Measurements from ENCODE around the gene DVL1. TPM values are rescaled to one million over a fixed set of nuclear protein-coding genes. Genes with fewer than 3 reads are reported as not detected.

DVL1 gene
- total and polyA plus RNA-seq, 8 donors, result 41.3 to 229 (median 72.2) TPM

DNA sequence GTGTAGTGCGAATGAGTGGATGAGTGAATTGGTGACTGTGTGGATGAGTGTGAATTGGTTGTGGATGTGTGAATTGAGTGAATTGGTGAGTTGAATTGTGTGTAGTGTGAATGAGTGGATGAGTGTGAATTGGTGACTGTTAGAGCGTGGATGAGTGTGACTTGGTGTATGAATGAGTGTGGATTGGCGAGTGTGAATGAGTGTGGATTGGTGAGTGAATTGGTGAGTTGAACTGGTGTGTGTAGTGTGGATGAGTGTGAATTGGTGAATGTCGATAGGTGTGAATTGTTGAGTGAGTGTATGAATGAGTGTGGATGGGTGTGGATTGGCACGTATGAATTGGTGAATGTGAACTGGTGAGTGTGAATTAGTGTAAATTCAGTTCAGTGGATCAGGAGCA is 18.1 kb upstream of the DVL1 start:
- no peak overlapping the region for H3K27ac ChIP-seq
- no peak overlapping the region for H3K4me3 ChIP-seq
- H3K9me3 ChIP-seq, result no peaks in the 10 kb centered on the region
- TF ChIP-seq POLR2AphosphoS5 (IDR thresholded peaks at IDR 0.05) (no peak), POLR2A (IDR thresholded peaks at IDR 0.05) (no peak), EP300 (IDR thresholded peaks at IDR 0.05) (no peak)
- TF ChIP-seq, protein P1, sequence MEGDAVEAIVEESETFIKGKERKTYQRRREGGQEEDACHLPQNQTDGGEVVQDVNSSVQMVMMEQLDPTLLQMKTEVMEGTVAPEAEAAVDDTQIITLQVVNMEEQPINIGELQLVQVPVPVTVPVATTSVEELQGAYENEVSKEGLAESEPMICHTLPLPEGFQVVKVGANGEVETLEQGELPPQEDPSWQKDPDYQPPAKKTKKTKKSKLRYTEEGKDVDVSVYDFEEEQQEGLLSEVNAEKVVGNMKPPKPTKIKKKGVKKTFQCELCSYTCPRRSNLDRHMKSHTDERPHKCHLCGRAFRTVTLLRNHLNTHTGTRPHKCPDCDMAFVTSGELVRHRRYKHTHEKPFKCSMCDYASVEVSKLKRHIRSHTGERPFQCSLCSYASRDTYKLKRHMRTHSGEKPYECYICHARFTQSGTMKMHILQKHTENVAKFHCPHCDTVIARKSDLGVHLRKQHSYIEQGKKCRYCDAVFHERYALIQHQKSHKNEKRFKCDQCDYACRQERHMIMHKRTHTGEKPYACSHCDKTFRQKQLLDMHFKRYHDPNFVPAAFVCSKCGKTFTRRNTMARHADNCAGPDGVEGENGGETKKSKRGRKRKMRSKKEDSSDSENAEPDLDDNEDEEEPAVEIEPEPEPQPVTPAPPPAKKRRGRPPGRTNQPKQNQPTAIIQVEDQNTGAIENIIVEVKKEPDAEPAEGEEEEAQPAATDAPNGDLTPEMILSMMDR (IDR thresholded peaks at IDR 0.05), result no peak
- H3K27me3 ChIP-seq, result no peaks in the 10 kb centered on the region
- H3K4me1 ChIP-seq, result peaks cover 9 to 14% (median 11%) of the 10 kb centered on the region in 4 donors
- no peak for DNase-seq
- intact Hi-C loops (cut with DNase I; ENCODE audit: low total_unique reads), result no loop called here
- 92 to 99% (median 96%) methylated on average over 5 of the region's 5 CpGs for WGBS, 5 donors
- H3K36me3 ChIP-seq, result peaks cover 0 to 6% (median under 1%) of the 10 kb centered on the region in 4 donors

DNA sequence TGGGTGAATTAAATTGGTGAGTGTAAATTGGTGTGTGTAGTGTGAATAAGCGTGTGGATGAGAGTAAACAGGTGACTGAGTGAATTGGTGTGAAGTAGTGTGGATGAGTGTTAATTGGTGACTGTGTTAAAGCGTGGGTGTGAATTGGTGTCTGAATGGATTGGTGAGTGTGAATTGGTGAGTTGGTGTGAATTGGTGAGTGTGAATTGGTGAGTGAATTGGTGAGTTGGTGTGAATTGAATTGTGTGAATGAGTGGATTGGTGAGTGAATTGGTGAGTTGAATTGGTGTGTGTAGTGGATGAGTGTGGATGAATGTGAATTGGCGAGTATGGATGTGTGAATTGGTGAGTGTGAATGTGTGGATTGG is 17.5 kb upstream of the DVL1 start:
- DNase-seq, result no peak
- H3K27me3 ChIP-seq, result no peaks in the 10 kb centered on the region
- peaks cover 0 to 4% (median 0%) of the 10 kb centered on the region in 4 donors for H3K36me3 ChIP-seq
- intact Hi-C loops (cut with DNase I; ENCODE audit: low total_unique reads), result no loop called here
- H3K4me1 ChIP-seq, result peaks cover 3 to 10% (median 7%) of the 10 kb centered on the region in 4 donors
- no peak overlapping the region for H3K4me3 ChIP-seq
- H3K9me3 ChIP-seq, result no peaks in the 10 kb centered on the region
- TF ChIP-seq, protein P1 (IDR thresholded peaks at IDR 0.05), result no peak
- TF ChIP-seq POLR2A (IDR thresholded peaks at IDR 0.05), result no peak
- no peak for TF ChIP-seq POLR2AphosphoS5 (IDR thresholded peaks at IDR 0.05)
- TF ChIP-seq EP300 (IDR thresholded peaks at IDR 0.05), result no peak
- H3K27ac ChIP-seq, result no peak overlapping the region
- WGBS, 5 donors, result 85 to 99% (median 98%) methylated on average over 2 to 3 of the region's 3 CpGs

DNA sequence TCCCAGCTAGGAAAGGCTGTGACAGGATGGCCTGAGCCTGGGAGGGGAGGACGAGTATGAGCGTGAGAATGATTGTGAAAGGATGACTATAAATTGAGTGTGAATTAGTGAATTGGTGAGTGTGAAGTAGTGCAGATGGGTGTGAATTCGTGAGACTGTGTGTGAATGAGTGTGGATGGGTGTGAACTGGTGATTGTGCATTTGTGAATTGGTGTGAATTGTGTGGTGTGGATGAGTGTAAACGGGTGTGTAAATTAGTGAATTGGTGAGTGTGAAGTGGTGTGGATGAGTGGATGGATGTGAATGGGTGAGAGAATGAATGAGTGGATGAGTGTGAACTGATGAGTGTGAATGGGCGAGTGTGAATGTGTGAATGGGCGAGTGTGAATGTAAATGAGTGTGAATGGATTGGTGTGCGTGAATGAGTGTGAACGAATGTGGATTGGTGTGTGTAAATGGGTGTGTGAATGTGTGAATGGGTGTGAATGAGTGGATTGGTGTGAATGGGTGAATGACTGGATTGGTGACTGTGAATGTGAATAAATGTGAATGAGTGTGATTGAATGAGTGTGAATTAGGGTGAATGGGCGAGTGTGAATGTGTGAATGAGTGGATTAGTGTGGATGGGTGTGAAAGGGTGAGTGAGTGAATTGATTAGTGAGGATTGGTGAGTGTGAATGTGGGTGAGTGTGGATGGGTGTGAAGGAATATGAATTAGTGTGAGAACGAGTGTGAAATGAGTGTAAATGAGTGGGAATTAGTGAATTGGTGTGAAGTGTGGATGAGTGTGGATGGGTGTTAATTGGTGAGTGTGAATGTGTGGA is 16.9 kb upstream of the DVL1 start:
- 74 to 84% (median 84%) methylated on average over 10 of the region's 10 CpGs for WGBS, 5 donors
- Histone ChIP-seq H3K4me1 (peaks cover 0 to 13% (median 7%) of the 10 kb centered on the region in 4 donors), H3K36me3 (no peaks in the 10 kb centered on the region), H3K9me3 (no peaks in the 10 kb centered on the region), H3K27ac (no peak overlapping the region), H3K4me3 (no peak overlapping the region), H3K27me3 (no peaks in the 10 kb centered on the region)
- TF ChIP-seq EP300 (IDR thresholded peaks at IDR 0.05) (no peak), POLR2AphosphoS5 (IDR thresholded peaks at IDR 0.05) (no peak), POLR2A (IDR thresholded peaks at IDR 0.05) (no peak)
- TF ChIP-seq, protein P1 (IDR thresholded peaks at IDR 0.05), result no peak
- DNase-seq, result no peak
- intact Hi-C loops (cut with DNase I; ENCODE audit: low total_unique reads), result no loop called here

DNA sequence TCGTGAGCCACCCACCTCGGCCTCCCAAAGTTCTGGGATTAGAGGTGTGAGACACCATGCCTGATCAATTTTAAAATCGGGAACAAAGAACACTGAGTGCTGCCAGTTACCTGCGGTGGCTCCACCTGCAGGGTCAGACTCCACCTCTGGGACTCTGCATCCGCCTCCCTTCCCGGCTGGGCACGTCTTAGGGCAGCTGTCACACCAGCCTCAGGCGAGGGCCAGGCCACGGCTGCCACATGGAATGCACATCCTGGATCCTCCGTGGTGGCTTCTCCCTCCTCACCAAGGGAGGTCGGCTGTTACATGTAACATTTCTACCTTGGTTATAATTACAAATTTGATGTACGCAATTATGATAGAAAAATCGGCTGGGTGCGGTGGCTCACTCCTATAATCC is 15.0 kb upstream of the DVL1 start:
- Histone ChIP-seq H3K27me3 (peaks cover 0 to 13% (median 0%) of the 10 kb centered on the region in 3 donors), H3K4me1 (peaks cover 8 to 30% (median 22%) of the 10 kb centered on the region in 4 donors), H3K36me3 (no peaks in the 10 kb centered on the region), H3K9me3 (no peaks in the 10 kb centered on the region), H3K4me3 (no peak overlapping the region), H3K27ac (no peak overlapping the region)
- intact Hi-C loops (cut with DNase I; ENCODE audit: low total_unique reads), result no loop called here
- TF ChIP-seq, protein P1 (IDR thresholded peaks at IDR 0.05), result no peak
- TF ChIP-seq POLR2A (IDR thresholded peaks at IDR 0.05) (no peak), POLR2AphosphoS5 (IDR thresholded peaks at IDR 0.05) (no peak), EP300 (IDR thresholded peaks at IDR 0.05) (no peak)
- WGBS, 5 donors, result 59 to 82% (median 68%) methylated on average over 13 to 14 of the region's 14 CpGs
- no peak for DNase-seq
